Fibroblast of skin of abdomen (primary cell): Measurements from ENCODE around the gene MCOLN1.

Experiments
- DNase-seq: peaks from one replicate; pipeline ENCODE4 v3.0.0-alpha.2; 2013

MCOLN1 gene

GRCh38 chr19:7578127-7578526, 55.7 kb downstream of the MCOLN1 start:
- DNase-seq: no peak

GRCh38 chr19:7579182-7579581, 56.8 kb downstream of the MCOLN1 start:
- no peak for DNase-seq

GRCh38 chr19:7582446-7582845, 60.0 kb downstream of the MCOLN1 start:
- no peak for DNase-seq
